22Rv1 (cell line): ENCODE results near the gene PRDM10.
"Not testable (repeated sequence)": the region's sequence is repeated elsewhere in the genome, so short reads cannot be mapped to it uniquely, and the experiment has no call there.

Source experiments
- H3K27ac ChIP-seq: fragments of 450-650 bp; 2 replicates; pipeline ENCODE4 v1.5.1; 2017
- ZFX ChIP-seq: fragments of 450-650 bp; IDR thresholded peaks from 2 replicates; pipeline ENCODE4 v1.6.1; 2017; ENCODE audit warnings: antibody characterized with exemption, borderline replicate concordance
- TF ChIP-seq, protein P1 (sequence below): fragments of 450-650 bp; IDR thresholded peaks from 2 replicates; pipeline ENCODE4 v1.5.1; 2017; ENCODE audit warnings: mild to moderate bottlenecking

PRDM10 gene

DNA sequence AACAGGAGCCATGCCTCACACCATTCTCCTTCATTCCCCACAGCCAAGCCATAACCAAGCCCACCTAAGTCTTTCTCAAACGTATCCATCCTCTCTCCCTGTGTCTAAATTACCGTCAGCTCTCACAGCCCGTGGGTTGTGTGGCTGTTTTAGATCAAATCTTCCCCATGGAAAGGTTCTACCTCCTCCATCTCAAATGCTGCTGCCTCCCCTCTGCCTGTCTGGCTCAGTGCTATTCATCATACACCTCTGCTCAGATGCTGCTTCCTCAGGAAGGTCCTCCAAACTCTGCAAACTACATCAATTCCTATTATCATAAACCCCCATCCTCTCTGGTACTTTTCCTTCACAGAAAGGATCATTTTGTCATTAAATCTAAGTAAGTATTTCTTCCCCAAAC, 122.3 kb downstream of the PRDM10 start:
- no peak overlapping the region for H3K27ac ChIP-seq
- TF ChIP-seq, protein P1, sequence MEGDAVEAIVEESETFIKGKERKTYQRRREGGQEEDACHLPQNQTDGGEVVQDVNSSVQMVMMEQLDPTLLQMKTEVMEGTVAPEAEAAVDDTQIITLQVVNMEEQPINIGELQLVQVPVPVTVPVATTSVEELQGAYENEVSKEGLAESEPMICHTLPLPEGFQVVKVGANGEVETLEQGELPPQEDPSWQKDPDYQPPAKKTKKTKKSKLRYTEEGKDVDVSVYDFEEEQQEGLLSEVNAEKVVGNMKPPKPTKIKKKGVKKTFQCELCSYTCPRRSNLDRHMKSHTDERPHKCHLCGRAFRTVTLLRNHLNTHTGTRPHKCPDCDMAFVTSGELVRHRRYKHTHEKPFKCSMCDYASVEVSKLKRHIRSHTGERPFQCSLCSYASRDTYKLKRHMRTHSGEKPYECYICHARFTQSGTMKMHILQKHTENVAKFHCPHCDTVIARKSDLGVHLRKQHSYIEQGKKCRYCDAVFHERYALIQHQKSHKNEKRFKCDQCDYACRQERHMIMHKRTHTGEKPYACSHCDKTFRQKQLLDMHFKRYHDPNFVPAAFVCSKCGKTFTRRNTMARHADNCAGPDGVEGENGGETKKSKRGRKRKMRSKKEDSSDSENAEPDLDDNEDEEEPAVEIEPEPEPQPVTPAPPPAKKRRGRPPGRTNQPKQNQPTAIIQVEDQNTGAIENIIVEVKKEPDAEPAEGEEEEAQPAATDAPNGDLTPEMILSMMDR = no peak
- no peak for TF ChIP-seq ZFX

DNA sequence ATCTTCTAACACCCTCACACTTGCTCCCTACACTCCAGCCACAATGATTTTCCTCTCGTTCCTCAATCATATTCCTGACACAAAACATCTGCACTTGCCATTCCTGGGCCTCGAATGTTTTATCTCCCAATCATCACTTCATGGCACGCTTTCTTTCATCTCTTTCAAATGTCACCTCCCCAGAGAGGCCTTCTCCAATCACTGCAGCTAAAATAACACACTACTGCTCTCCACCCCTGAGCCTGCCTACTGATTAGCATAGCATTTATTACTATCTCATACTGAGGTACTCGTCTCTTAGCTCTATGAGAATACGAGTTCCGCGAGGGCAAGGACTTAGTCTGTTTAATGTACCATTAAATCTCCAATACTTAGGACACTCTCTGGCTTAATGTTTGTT, 130.7 kb downstream of the PRDM10 start:
- TF ChIP-seq ZFX = no peak
- TF ChIP-seq, protein P1 = no peak
- H3K27ac ChIP-seq = no peak overlapping the region

DNA sequence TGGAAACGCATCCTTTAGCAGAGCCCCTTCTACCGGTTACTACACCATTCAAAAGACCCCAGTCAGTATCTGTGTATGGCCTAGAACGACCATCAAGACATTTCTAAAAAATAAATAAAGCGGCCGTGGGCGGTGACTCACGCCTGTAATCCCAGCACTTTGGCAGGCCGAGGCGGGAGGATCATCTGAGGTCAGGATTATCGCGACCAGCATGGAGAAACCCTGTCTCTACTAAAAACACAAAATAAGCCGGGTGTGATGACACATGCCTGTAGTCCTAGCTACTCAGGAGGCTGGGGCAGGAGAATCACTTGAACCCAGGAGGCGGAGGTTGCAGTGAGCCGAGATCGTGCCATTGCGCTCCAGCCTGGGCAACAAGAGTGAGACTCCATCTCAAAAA, 134.0 kb downstream of the PRDM10 start:
- H3K27ac ChIP-seq = not testable (repeated sequence)

DNA sequence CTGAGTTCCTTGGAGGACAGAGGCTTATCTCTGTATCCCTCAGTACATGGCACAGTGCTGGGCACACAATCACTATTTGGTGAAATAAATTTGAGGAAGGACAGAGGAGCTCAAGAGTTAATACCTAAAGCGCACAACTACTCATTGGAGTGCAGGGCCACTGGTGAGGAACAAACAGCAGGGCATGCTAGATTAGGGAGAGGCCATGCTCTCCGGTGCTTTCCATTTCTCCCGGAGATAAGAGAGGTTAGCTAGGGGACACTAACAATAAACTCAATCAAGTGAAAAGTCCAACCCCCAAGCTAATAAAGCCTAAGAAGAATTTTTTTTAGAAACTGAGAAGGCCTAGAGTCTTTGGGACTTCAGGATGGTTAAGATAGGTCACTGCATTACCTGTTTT, 136.3 kb downstream of the PRDM10 start:
- no peak for TF ChIP-seq ZFX
- TF ChIP-seq, protein P1 = no peak
- H3K27ac ChIP-seq = no peak overlapping the region

DNA sequence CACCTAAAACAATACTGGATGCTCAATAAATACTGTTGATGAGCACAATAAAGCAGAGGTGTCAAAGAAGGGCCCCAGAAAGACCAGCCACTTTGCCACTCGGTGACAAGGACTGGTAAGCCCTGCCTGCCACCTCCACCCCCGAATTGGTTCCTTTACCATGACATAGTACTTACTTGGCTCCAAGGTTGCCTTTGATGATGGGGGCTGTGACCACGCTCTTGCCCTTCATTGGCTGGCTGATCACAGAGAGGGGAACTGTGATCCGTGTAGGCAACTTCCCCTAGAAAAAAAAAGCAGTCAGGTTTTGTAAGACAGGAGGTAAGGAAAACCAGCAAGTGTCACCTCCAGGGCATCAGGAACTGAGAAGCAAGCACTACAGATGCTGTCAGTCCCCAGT, 136.9 kb downstream of the PRDM10 start:
- H3K27ac ChIP-seq = no peak overlapping the region
- no peak for TF ChIP-seq ZFX
- TF ChIP-seq, protein P1 = no peak

DNA sequence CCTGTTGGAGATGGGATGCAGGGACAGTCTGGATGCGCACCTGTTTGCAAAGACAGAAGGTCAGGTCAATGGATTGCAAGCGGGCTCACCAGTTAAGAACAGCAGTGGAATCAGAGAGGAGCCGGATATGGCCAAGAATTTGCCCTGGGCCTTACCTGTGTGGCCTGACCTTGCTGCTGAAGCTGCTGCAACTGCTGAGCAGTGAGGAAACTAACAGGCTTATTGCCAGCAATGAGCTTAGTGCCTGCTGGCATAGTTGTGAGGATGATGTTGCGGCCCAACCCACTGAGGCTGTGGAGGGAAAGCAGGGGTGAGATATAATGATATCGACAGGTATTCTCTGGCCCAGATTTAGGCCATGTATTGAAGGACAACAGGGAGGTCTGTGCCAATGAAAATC, 137.8 kb downstream of the PRDM10 start:
- TF ChIP-seq, protein P1 = no peak
- TF ChIP-seq ZFX = no peak
- no peak overlapping the region for H3K27ac ChIP-seq

DNA sequence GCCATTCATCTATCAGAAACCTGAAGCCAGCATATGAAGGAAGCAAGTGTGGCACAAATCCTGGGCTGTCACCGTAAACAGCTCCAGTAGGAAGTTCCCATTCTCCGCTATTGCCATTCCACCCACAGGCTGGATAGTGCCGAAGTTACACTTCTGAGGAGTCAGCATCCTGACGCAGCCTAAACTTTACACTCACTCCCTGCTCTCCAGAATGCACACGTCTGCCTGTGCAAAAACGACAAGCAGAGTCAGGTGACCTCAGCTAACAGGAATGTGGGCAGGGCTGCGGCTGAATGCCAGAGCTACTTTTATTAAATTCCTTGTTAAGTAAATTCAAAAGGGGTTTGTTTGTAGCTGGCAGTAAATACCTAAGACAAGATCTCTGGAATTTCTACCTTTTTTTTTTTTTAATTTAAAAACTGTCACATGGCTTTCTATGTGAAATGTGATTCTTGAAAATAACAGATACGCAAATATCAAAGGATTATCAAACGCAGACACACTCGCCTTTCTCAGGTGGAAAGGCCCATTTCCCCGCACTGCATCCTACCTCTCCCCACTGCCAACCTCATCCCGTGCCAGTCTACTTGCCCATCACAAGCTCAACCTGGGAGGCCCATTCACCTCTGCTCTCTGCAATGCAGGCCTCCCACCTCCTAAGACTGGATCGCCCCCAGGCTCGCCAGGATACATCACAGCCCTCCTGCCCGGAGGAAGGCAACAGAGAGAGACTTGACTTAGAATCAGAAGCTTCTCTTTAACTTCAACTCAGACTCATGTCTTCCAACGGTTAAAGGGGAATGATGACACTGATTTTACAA, 140.7 kb downstream of the PRDM10 start:
- no peak for TF ChIP-seq ZFX
- TF ChIP-seq, protein P1 = no peak
- H3K27ac ChIP-seq = peak overlapping the region; percentile 73

DNA sequence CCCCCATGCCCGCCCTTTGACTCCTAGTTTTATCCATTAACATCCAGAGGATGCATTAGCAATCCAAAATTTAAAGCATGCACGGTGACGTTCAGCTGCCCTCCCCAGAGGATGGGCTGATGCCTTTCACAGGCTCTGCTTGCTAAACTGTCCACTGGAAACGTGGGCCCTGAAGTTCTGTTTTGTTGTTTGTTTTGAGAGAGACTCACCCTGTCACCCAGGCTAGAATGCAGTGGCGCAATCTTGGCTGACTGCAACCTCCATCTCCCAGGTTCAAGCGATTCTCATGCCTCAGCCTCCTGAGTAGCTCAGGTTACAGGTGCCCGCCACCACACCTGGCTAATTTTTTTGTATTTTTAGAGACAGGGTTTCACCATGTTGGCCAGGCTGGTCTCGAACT, 146.6 kb downstream of the PRDM10 start:
- no peak overlapping the region for H3K27ac ChIP-seq

More for the DNA sequence above, 146.6 kb downstream of the PRDM10 start:
- no peak for TF ChIP-seq ZFX
- TF ChIP-seq, protein P1 = no peak
